Lung microvascular endothelial cell (primary cell): ENCODE data around the gene PSEN1. TPM values are rescaled to one million over a fixed set of nuclear protein-coding genes. Genes with fewer than 3 reads are reported as not detected.
A peak's percentile ranks its signal among the peaks of the same experiment; 100 is the strongest.
"Not testable (repeated sequence)": the region's sequence is repeated elsewhere in the genome, so short reads cannot be mapped to it uniquely, and the experiment has no call there.

Experiments
- DNase-seq, 2 donors: peaks; one replicate each; pipeline versions ENCODE4 v3.0.0 to v3.0.0-alpha.2; 2010; ENCODE audit warnings: low read depth in 2 of 2
- total RNA-seq: library from RNA; depleted of rRNA; stranded (reverse); fragments of >200 nt; gene quantifications from 2 replicates; pipeline ENCODE4 v1.2.1, GENCODE V29; 2014

Gene PSEN1
- total RNA-seq, 1 donor from 2014 or later, result 38.5 TPM

GRCh38 chr14:73166399-73166798 lies 30.1 kb downstream of the PSEN1 start:
- DNase-seq, result no peak

GRCh38 chr14:73167727-73168126 lies 31.4 kb downstream of the PSEN1 start:
- no peak for DNase-seq

GRCh38 chr14:73168274-73168673 lies 32.0 kb downstream of the PSEN1 start:
- DNase-seq, result no peak

GRCh38 chr14:73168691-73169090 lies 32.4 kb downstream of the PSEN1 start:
- DNase-seq, result no peak

- DNase-seq, result not testable (repeated sequence)
Observed at GRCh38 chr14:73169855-73170254, 33.5 kb downstream of the PSEN1 start.

- no peak for DNase-seq
Observed at GRCh38 chr14:73170686-73171085, 34.4 kb downstream of the PSEN1 start.

- DNase-seq, result no peak
Observed at GRCh38 chr14:73172500-73172899, 36.2 kb downstream of the PSEN1 start.

- DNase-seq, result peak; percentile 70 to 83
Observed at GRCh38 chr14:73173092-73173735, 36.9 kb downstream of the PSEN1 start.

- no peak for DNase-seq
Observed at GRCh38 chr14:73176685-73177084, 40.4 kb downstream of the PSEN1 start.

GRCh38 chr14:73180385-73180805 lies 44.1 kb downstream of the PSEN1 start:
- DNase-seq, result no peak

- not testable (repeated sequence) for DNase-seq
Observed at GRCh38 chr14:73180969-73181368, 44.7 kb downstream of the PSEN1 start.

- no peak for DNase-seq
Observed at GRCh38 chr14:73188501-73188911, 52.2 kb downstream of the PSEN1 start.

GRCh38 chr14:73189651-73190050 lies 53.3 kb downstream of the PSEN1 start:
- DNase-seq, result no peak

- no peak for DNase-seq
Observed at GRCh38 chr14:73191441-73191840, 55.1 kb downstream of the PSEN1 start.

- DNase-seq, result not testable (repeated sequence)
Observed at GRCh38 chr14:73194306-73194705, 58.0 kb downstream of the PSEN1 start.

GRCh38 chr14:73198253-73198652 lies 61.9 kb downstream of the PSEN1 start:
- no peak for DNase-seq

- DNase-seq, result no peak
Observed at GRCh38 chr14:73203527-73203926, 67.2 kb downstream of the PSEN1 start.

- no peak for DNase-seq
Observed at GRCh38 chr14:73207615-73208014, 71.3 kb downstream of the PSEN1 start.

GRCh38 chr14:73208390-73208789 lies 72.1 kb downstream of the PSEN1 start:
- no peak for DNase-seq

- no peak for DNase-seq
Observed at GRCh38 chr14:73208846-73209245, 72.5 kb downstream of the PSEN1 start.

- peak; percentile 61 to 93 for DNase-seq
Observed at GRCh38 chr14:73209953-73210352, 73.6 kb downstream of the PSEN1 start.

- DNase-seq, result peak in 1 of 2 donors; percentile 33
Observed at GRCh38 chr14:73211251-73212040, 75.1 kb downstream of the PSEN1 start.

- no peak for DNase-seq
Observed at GRCh38 chr14:73216030-73216429, 79.7 kb downstream of the PSEN1 start.
